DND-41 (cell line): ENCODE data around the gene FOCAD.

Experiments used
- EZH2 ChIP-seq: IDR thresholded peaks from 3 replicates; pipeline ENCODE4 v1.6.1; 2012; ENCODE audit warnings: borderline replicate concordance, low read depth, mild to moderate bottlenecking, moderate library complexity, low read length, inconsistent platforms; ENCODE audit not compliant: severe bottlenecking
- TF ChIP-seq, protein P1 (sequence below): IDR thresholded peaks from 2 replicates; pipeline ENCODE4 v1.5.1; 2012; ENCODE audit warnings: borderline replicate concordance, low read length, moderate library complexity, mild to moderate bottlenecking; ENCODE audit not compliant: poor library complexity, severe bottlenecking; ENCODE audit errors: extremely low read depth

DNA sequence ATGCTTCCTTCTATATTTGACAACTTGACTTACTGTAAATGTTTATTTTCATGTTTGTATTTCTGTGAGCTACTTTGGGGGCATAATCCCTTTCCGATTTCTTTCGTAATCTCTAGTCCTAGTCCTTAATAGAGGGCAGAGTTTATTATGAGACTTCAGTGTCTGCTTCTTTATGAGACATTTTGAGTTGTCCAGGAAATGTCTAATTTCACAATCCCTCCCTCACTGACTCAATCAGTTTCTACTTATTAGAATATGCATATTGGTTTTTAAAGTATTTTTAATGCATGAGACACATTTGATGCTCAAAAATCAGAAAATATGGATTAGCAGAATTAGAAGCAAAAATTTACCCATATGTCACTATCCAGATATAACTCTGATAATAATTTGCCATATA, 160.9 kb downstream of the FOCAD start:
- TF ChIP-seq, protein P1, sequence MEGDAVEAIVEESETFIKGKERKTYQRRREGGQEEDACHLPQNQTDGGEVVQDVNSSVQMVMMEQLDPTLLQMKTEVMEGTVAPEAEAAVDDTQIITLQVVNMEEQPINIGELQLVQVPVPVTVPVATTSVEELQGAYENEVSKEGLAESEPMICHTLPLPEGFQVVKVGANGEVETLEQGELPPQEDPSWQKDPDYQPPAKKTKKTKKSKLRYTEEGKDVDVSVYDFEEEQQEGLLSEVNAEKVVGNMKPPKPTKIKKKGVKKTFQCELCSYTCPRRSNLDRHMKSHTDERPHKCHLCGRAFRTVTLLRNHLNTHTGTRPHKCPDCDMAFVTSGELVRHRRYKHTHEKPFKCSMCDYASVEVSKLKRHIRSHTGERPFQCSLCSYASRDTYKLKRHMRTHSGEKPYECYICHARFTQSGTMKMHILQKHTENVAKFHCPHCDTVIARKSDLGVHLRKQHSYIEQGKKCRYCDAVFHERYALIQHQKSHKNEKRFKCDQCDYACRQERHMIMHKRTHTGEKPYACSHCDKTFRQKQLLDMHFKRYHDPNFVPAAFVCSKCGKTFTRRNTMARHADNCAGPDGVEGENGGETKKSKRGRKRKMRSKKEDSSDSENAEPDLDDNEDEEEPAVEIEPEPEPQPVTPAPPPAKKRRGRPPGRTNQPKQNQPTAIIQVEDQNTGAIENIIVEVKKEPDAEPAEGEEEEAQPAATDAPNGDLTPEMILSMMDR = no peak
- TF ChIP-seq EZH2 = no peak
